GM23248 (cell line): ENCODE data around the gene PPP2R5A. TPM values are rescaled to one million over a fixed set of nuclear protein-coding genes. Genes with fewer than 3 reads are reported as not detected.
"Not testable (repeated sequence)": the region's sequence is repeated elsewhere in the genome, so short reads cannot be mapped to it uniquely, and the experiment has no call there.

Source experiments
- DNase-seq: peaks from one replicate; pipeline ENCODE4 v3.0.0-alpha.2; 2015
- H2AFZ ChIP-seq: fragments of 200-600 bp; sonication (generic); 2 replicates; pipeline ENCODE4 v1.6.1; 2016; ENCODE audit warnings: antibody characterized with exemption
- H3F3A ChIP-seq: fragments of 200-600 bp; sonication (generic); 2 replicates; pipeline ENCODE4 v1.6.1; 2016; ENCODE audit warnings: mild to moderate bottlenecking, antibody characterized with exemption, mixed run types; ENCODE audit not compliant: insufficient read depth
- H3K27ac ChIP-seq: fragments of 200-600 bp; sonication (generic); 2 replicates; pipeline ENCODE4 v1.5.1; 2016; ENCODE audit warnings: mild to moderate bottlenecking
- H3K27me3 ChIP-seq: fragments of 200-600 bp; sonication (generic); replicated peaks from 2 replicates; pipeline ENCODE4 v1.6.1; 2016; ENCODE audit warnings: mild to moderate bottlenecking; ENCODE audit not compliant: insufficient read depth
- H3K36me3 ChIP-seq: fragments of 200-600 bp; sonication (generic); 2 replicates; pipeline ENCODE4 v1.6.1; 2016; ENCODE audit warnings: low read depth, mild to moderate bottlenecking
- H3K4me1 ChIP-seq: fragments of 200-600 bp; sonication (generic); 2 replicates; pipeline ENCODE4 v1.6.1; 2016; ENCODE audit warnings: mild to moderate bottlenecking; ENCODE audit not compliant: insufficient read depth
- H3K4me2 ChIP-seq: fragments of 200-600 bp; sonication (generic); one replicate; pipeline ENCODE4 v1.6.1; 2016; ENCODE audit warnings: mild to moderate bottlenecking; ENCODE audit not compliant: unreplicated experiment
- H3K4me3 ChIP-seq: fragments of 200-600 bp; sonication (generic); 2 replicates; pipeline ENCODE4 v1.5.1; 2016; ENCODE audit warnings: mild to moderate bottlenecking
- H3K79me2 ChIP-seq: fragments of 200-600 bp; sonication (generic); 2 replicates; pipeline ENCODE4 v1.6.1; 2016; ENCODE audit warnings: mild to moderate bottlenecking; ENCODE audit not compliant: insufficient read depth
- H3K9ac ChIP-seq: fragments of 200-600 bp; sonication (generic); 2 replicates; pipeline ENCODE4 v1.6.1; 2016; ENCODE audit warnings: mild to moderate bottlenecking
- H3K9me2 ChIP-seq: fragments of 200-600 bp; sonication (generic); 2 replicates; pipeline ENCODE4 v1.6.1; 2016; ENCODE audit warnings: mixed run types, mild to moderate bottlenecking, moderate library complexity; ENCODE audit not compliant: insufficient read depth
- H3K9me3 ChIP-seq: fragments of 200-600 bp; sonication (generic); one replicate; pipeline ENCODE4 v1.6.1; 2017; ENCODE audit warnings: low read depth
- H4K20me1 ChIP-seq: fragments of 200-600 bp; sonication (generic); 2 replicates; pipeline ENCODE4 v1.6.0; 2016; ENCODE audit not compliant: insufficient read depth
- EZH2 ChIP-seq: fragments of 200-600 bp; sonication (generic); IDR thresholded peaks from 2 replicates; pipeline ENCODE4 v1.6.1; 2018; ENCODE audit warnings: antibody characterized with exemption, mild to moderate bottlenecking; ENCODE audit not compliant: insufficient read depth, poor library complexity, severe bottlenecking
- EZH2phosphoT487 ChIP-seq: fragments of 200-600 bp; sonication (generic); IDR thresholded peaks from 2 replicates; pipeline ENCODE4 v1.6.1; 2018; ENCODE audit warnings: antibody characterized with exemption, moderate library complexity, mild to moderate bottlenecking, low read depth; ENCODE audit not compliant: insufficient read depth
- WGBS, 2 experiments: methylation state at CpG; one replicate each; pipeline ENCODE4 v1.1.6; 2015 to 2017; ENCODE audit warnings: low lambda C conversion rate in 2 of 2, low coverage in 1 of 2; ENCODE audit errors: missing lambda C conversion rate in 2 of 2; 5-methylcytosine and 5-hydroxymethylcytosine counted together
- in situ Hi-C: fragments of 300-500 bp; cut with MboI; formaldehyde crosslinking; loops from 2 replicates; pipeline ENCODE4 v1.15.0; 2020
- polyA plus RNA-seq: library from polyadenylated mRNA; unstranded; fragments of >200 nt; fragmentation: Nextera tagmentation; extraction: Ambion mirVana; gene quantifications from 2 replicates; pipeline ENCODE4 v1.2.1, GENCODE V29; 2016
- total RNA-seq: library from RNA; depleted of rRNA; stranded (reverse); fragments of >200 nt; shearing (Covaris generic); gene quantifications from 2 replicates; pipeline ENCODE4 v1.2.3, GENCODE V29; 2014

PPP2R5A gene
- total and polyA plus RNA-seq, 2 experiments from 2014 or later: 13.9 to 31.7 TPM

DNA sequence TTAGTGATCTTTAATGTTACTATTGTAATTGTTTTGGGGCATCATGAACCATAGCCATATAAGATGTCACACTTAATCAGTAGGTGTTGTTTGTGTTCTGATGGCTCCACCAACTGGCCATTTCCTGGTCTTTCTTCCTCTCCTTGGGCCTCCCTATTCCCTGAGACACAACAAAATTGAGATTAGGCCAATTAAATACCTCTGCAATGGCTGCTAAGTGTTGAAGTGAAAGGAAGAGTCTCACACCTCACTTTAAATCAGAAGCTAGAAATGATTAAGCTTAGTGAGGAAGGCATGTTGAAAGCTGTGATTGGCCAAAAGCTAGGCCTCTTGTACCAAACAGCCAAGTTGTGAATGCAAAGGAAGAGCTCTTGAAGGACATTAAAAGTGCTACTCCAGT, 30.7 kb downstream of the PPP2R5A start:
- no peak for TF ChIP-seq EZH2phosphoT487
- H3K79me2 ChIP-seq: peaks cover 72% of the 10 kb centered on the region

DNA sequence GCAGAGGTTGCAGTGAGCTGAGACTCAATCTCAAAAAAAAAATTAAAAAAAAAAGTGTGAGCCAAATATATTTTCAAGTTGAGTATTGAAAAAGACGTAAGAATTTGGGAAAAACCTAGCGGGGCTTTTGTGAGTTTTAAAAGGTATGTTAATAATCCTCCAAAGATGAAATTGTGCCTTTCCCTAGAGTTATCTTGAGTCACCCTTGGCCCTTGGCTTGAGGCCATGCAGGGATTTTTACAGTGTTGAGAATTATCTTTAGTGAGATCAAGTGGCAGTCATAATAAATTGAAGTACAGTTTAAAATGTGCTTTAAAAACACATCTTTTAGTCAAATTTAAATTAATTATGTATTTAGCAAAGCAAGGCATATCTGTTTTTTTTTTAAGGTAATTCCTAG, 32.7 kb downstream of the PPP2R5A start:
- Histone ChIP-seq H3F3A (peaks cover 15% of the 10 kb centered on the region), H3K9me3 (no peaks in the 10 kb centered on the region), H3K4me1 (peaks cover 27% of the 10 kb centered on the region), H3K27ac (no peak overlapping the region), H3K4me3 (no peak overlapping the region), H3K27me3 (no peaks in the 10 kb centered on the region), H3K4me2 (no peak overlapping the region), H3K36me3 (no peaks in the 10 kb centered on the region), H3K9ac (no peak overlapping the region), H2AFZ (no peak overlapping the region), H3K79me2 (peaks cover 67% of the 10 kb centered on the region), H4K20me1 (no peaks in the 10 kb centered on the region), H3K9me2 (no peaks in the 10 kb centered on the region)
- WGBS, 2 experiments: 86 to 88% methylated on average over 2 of the region's 2 CpGs
- in situ Hi-C loops: no loop called here
- TF ChIP-seq EZH2phosphoT487: no peak
- TF ChIP-seq EZH2: no peak
- no peak for DNase-seq

More for the DNA sequence above, 30.7 kb downstream of the PPP2R5A start:
- H3K4me2 ChIP-seq: no peak overlapping the region
- no peak overlapping the region for H2AFZ ChIP-seq
- peaks cover 40% of the 10 kb centered on the region for H3K4me1 ChIP-seq
- no peaks in the 10 kb centered on the region for H3K36me3 ChIP-seq
- H3K27me3 ChIP-seq: no peaks in the 10 kb centered on the region
- peak; percentile 41 for DNase-seq
- no peaks in the 10 kb centered on the region for H3K9me3 ChIP-seq
- in situ Hi-C loops: no loop called here
- H3K9ac ChIP-seq: no peak overlapping the region
- no peak overlapping the region for H3K4me3 ChIP-seq
- peaks cover 29% of the 10 kb centered on the region for H3F3A ChIP-seq
- H3K9me2 ChIP-seq: no peaks in the 10 kb centered on the region
- no peaks in the 10 kb centered on the region for H4K20me1 ChIP-seq
- no peak overlapping the region for H3K27ac ChIP-seq

DNA sequence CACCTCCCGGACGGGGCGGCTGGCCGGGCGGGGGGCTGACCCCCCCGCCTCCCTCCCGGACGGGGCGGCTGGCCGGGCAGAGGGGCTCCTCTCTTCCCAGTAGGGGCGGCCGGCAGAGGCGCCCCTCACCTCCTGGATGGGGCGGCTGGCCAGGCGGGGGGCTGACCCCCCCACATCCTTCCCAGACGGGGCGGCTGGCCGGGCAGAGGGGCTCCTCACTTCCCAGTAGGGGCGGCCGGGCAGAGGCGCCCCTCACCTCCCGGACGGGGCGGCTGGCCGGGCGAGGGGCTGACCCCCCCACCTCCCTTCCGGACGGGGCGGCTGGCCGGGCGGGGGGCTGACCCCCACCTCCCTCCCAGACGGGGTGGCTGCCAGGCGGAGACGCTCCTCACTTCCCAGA, 35.8 kb downstream of the PPP2R5A start:
- in situ Hi-C loops: not testable (repeated sequence)
- WGBS, 2 experiments: 90% methylated on average over 17 of the region's 34 CpGs; no CpG with 5 or more reads in 1 of the 2 experiments

DNA sequence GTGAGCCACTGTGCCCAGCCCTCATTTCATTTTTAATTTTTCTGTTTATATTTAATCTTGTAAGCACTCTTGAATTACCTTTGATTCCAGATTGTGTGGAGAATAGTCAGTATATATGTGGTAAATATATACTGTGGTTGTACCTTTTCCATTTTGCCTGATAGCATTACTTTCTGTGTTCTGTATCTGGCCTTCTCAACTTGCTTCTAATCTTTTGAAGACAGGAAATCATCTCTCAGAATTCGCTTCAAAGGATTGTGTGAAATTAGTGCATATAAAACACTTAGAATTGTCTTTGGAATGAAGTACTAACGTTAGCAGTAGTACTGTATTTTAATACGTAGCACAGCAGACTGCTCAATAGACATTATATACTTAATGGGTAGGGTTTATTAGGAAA, 37.9 kb downstream of the PPP2R5A start:
- Histone ChIP-seq H3K79me2 (peaks cover 67% of the 10 kb centered on the region), H3K9ac (no peak overlapping the region), H3K9me3 (no peaks in the 10 kb centered on the region), H3K36me3 (no peaks in the 10 kb centered on the region), H3K27ac (no peak overlapping the region), H3K4me3 (no peak overlapping the region), H3K4me2 (no peak overlapping the region), H3F3A (no peaks in the 10 kb centered on the region), H3K4me1 (peaks cover 5% of the 10 kb centered on the region), H4K20me1 (no peaks in the 10 kb centered on the region), H2AFZ (no peak overlapping the region), H3K27me3 (no peaks in the 10 kb centered on the region), H3K9me2 (no peaks in the 10 kb centered on the region)
- in situ Hi-C loops: no loop called here
- 78% methylated on average over 3 of the region's 3 CpGs for whole genome bisulfite sequencing, 2 experiments
- TF ChIP-seq EZH2: no peak
- TF ChIP-seq EZH2phosphoT487: no peak
- DNase-seq: no peak

More for the DNA sequence above, 35.8 kb downstream of the PPP2R5A start:
- H3K36me3 ChIP-seq, DNase-seq, H4K20me1 ChIP-seq, H3K9ac ChIP-seq, H3K4me3 ChIP-seq, H3K9me3 ChIP-seq, H2AFZ ChIP-seq, H3K4me2 ChIP-seq, H3K27me3 ChIP-seq, H3F3A ChIP-seq, H3K9me2 ChIP-seq, H3K27ac ChIP-seq: not testable (repeated sequence)
- H3K4me1 ChIP-seq: peaks cover 12% of the 10 kb centered on the region
- H3K79me2 ChIP-seq: peaks cover 67% of the 10 kb centered on the region

DNA sequence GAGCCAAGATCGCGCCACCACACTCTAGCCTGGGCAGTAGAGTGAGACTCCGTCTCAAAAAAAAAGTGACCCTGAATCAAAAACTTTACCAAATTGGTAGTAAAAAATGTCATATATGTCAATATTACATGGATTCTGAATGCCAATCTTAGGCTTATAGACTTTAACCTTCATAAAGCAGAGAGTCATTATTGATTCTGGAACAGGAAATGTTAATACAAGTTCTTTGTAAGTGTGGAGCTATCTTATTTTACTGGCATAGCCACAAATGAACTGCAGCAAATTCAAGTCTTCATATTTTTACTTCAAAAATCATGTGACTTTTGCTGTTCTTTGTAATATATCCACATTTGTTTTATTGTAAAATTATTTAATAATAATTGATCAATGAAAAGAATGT, 41.3 kb downstream of the PPP2R5A start:
- no peak overlapping the region for H3K4me2 ChIP-seq
- H3K9me3 ChIP-seq: no peaks in the 10 kb centered on the region
- H3K27me3 ChIP-seq: no peaks in the 10 kb centered on the region
- no peaks in the 10 kb centered on the region for H3K4me1 ChIP-seq
- H3K36me3 ChIP-seq: no peaks in the 10 kb centered on the region
- H2AFZ ChIP-seq: no peak overlapping the region
- DNase-seq: no peak
- WGBS, 2 experiments: 76 to 80% methylated on average over 3 of the region's 3 CpGs
- no peaks in the 10 kb centered on the region for H4K20me1 ChIP-seq
- H3K27ac ChIP-seq: no peak overlapping the region
- no peaks in the 10 kb centered on the region for H3F3A ChIP-seq
- H3K9ac ChIP-seq: no peak overlapping the region
- H3K9me2 ChIP-seq: no peaks in the 10 kb centered on the region
- TF ChIP-seq EZH2phosphoT487 (no peak), EZH2 (no peak)
- H3K4me3 ChIP-seq: no peak overlapping the region
- peaks cover 72% of the 10 kb centered on the region for H3K79me2 ChIP-seq
- in situ Hi-C loops: no loop called here
